ENCODE measurements around the gene SPOCK3. TPM values are rescaled to one million over a fixed set of nuclear protein-coding genes. Genes with fewer than 3 reads are reported as not detected.

SPOCK3 gene
- total and polyA plus RNA-seq, 12 donors = 0.08 to 0.53 (median 0.37) TPM; not detected in 9

GRCh38 chr4:167190379-167190778, 43.9 kb downstream of the SPOCK3 start:
- H3K27me3 ChIP-seq = no peaks in the 10 kb centered on the region
- H3K4me1 ChIP-seq = no peaks in the 10 kb centered on the region
- intact Hi-C loops (cut with DNase I) = no loop called here
- no peak overlapping the region for H3K4me3 ChIP-seq
- H3K9me3 ChIP-seq = peaks cover 0 to 20% (median 0%) of the 10 kb centered on the region in 11 donors
- DNase-seq (no peak), ATAC-seq (no peak)
- H3K36me3 ChIP-seq = no peaks in the 10 kb centered on the region
- WGBS, 2 donors = 90 to 91% methylated on average over 2 of the region's 2 CpGs
- no peak for TF ChIP-seq CTCF (IDR thresholded peaks at IDR 0.05)
- no peak overlapping the region for H3K27ac ChIP-seq

GRCh38 chr4:167185465-167185864, 48.8 kb downstream of the SPOCK3 start:
- intact Hi-C loops (cut with DNase I) = no loop called here
- H3K4me3 ChIP-seq = no peak overlapping the region
- no peak overlapping the region for H3K27ac ChIP-seq
- H3K27me3 ChIP-seq = no peaks in the 10 kb centered on the region
- H3K36me3 ChIP-seq = no peaks in the 10 kb centered on the region
- no peak for TF ChIP-seq CTCF (IDR thresholded peaks at IDR 0.05)
- DNase-seq (no peak), ATAC-seq (no peak)
- 59 to 65% methylated on average over 3 of the region's 3 CpGs for WGBS, 2 donors
- no peaks in the 10 kb centered on the region for H3K9me3 ChIP-seq
- H3K4me1 ChIP-seq = no peaks in the 10 kb centered on the region

GRCh38 chr4:167183036-167183435, 51.3 kb downstream of the SPOCK3 start:
- intact Hi-C loops (cut with DNase I) = no loop called here
- Histone ChIP-seq H3K36me3 (no peaks in the 10 kb centered on the region), H3K9me3 (no peaks in the 10 kb centered on the region), H3K27ac (no peak overlapping the region), H3K4me3 (no peak overlapping the region), H3K4me1 (no peaks in the 10 kb centered on the region), H3K27me3 (no peaks in the 10 kb centered on the region)
- TF ChIP-seq CTCF (IDR thresholded peaks at IDR 0.05) = no peak
- no peak for ATAC-seq
- DNase-seq = no peak

GRCh38 chr4:167177925-167178324, 56.4 kb downstream of the SPOCK3 start:
- Histone ChIP-seq H3K4me3 (no peak overlapping the region), H3K9me3 (no peaks in the 10 kb centered on the region), H3K27ac (no peak overlapping the region), H3K27me3 (no peaks in the 10 kb centered on the region), H3K4me1 (no peaks in the 10 kb centered on the region), H3K36me3 (no peaks in the 10 kb centered on the region)
- ATAC-seq (peak in 1 of 8 donors; percentile 67), DNase-seq (no peak)
- no peak for TF ChIP-seq CTCF (IDR thresholded peaks at IDR 0.05)
- WGBS, 2 donors = 7 to 13% methylated on average over 1 of the region's 1 CpG
- intact Hi-C loops (cut with DNase I) = no loop called here
